ENCODE results near the gene STX1B. TPM values are rescaled to one million over a fixed set of nuclear protein-coding genes. Genes with fewer than 3 reads are reported as not detected.

Gene STX1B
- total RNA-seq, 1 experiment from 2014 or later = 1.3 TPM

GRCh38 chr16:31009894-31010584 is 399 bp downstream of the STX1B start:
- BruUV-seq (replicated peaks) = no TSS peak
- no peak for DNase-seq
- no peak for TF ChIP-seq CTCF (IDR thresholded peaks at IDR 0.05; ENCODE audit: unreplicated experiment)
- Mint-ChIP-seq H3K27me3 (ENCODE audit: unreplicated experiment) (peaks cover 91% of the 10 kb centered on the region), H3K4me1 (ENCODE audit: low read depth, unreplicated experiment) (peaks cover 13% of the 10 kb centered on the region), H3K4me3 (ENCODE audit: low read depth, unreplicated experiment) (no peak overlapping the region), H3K27ac (ENCODE audit: unreplicated experiment) (no peak overlapping the region), H3K36me3 (ENCODE audit: insufficient read depth, unreplicated experiment) (peaks cover 4% of the 10 kb centered on the region), H3K9me3 (ENCODE audit: low read depth, unreplicated experiment) (no peaks in the 10 kb centered on the region)
- intact Hi-C loops (cut with micrococcal nuclease; ENCODE audit: unreplicated experiment) = no loop called here
- CTCF ChIA-PET = interaction anchor here (0.6 kb wide), 1 partner anchor 44 kb away, joined by 4 read pairs; no protein-coding TSS in a partner anchor

GRCh38 chr16:31009120-31009519 is 1.3 kb downstream of the STX1B start:
- intact Hi-C loops (cut with micrococcal nuclease; ENCODE audit: unreplicated experiment) = no loop called here
- BruUV-seq (replicated peaks) = no TSS peak
- Mint-ChIP-seq H3K36me3 (ENCODE audit: insufficient read depth, unreplicated experiment) (peaks cover 4% of the 10 kb centered on the region), H3K4me3 (ENCODE audit: low read depth, unreplicated experiment) (no peak overlapping the region), H3K4me1 (ENCODE audit: low read depth, unreplicated experiment) (peaks cover 13% of the 10 kb centered on the region), H3K27ac (ENCODE audit: unreplicated experiment) (no peak overlapping the region), H3K27me3 (ENCODE audit: unreplicated experiment) (peaks cover 96% of the 10 kb centered on the region), H3K9me3 (ENCODE audit: low read depth, unreplicated experiment) (no peaks in the 10 kb centered on the region)
- no peak for DNase-seq
- no peak for TF ChIP-seq CTCF (IDR thresholded peaks at IDR 0.05; ENCODE audit: unreplicated experiment)
- CTCF ChIA-PET = interaction anchor here (0.6 to 1.1 kb wide), 2 partner anchors 44 to 427 kb away, joined by 3 to 4 read pairs; no protein-coding TSS in a partner anchor

- TF ChIP-seq CTCF (IDR thresholded peaks at IDR 0.05; ENCODE audit: unreplicated experiment) = no peak
- Mint-ChIP-seq H3K4me3 (ENCODE audit: low read depth, unreplicated experiment) (no peak overlapping the region), H3K27ac (ENCODE audit: unreplicated experiment) (no peak overlapping the region), H3K27me3 (ENCODE audit: unreplicated experiment) (peaks cover 96% of the 10 kb centered on the region), H3K36me3 (ENCODE audit: insufficient read depth, unreplicated experiment) (peaks cover 4% of the 10 kb centered on the region), H3K4me1 (ENCODE audit: low read depth, unreplicated experiment) (peaks cover 13% of the 10 kb centered on the region), H3K9me3 (ENCODE audit: low read depth, unreplicated experiment) (no peaks in the 10 kb centered on the region)
- no TSS peak for BruUV-seq (replicated peaks)
- intact Hi-C loops (cut with micrococcal nuclease; ENCODE audit: unreplicated experiment) = no loop called here
- no peak for DNase-seq
- CTCF ChIA-PET = interaction anchor here (1.1 kb wide), 1 partner anchor 428 kb away, joined by 3 read pairs; no protein-coding TSS in a partner anchor
Measured at GRCh38 chr16:31008551-31008950, 1.9 kb downstream of the STX1B start.

- no peaks in the 10 kb centered on the region for H3K9me3 Mint-ChIP-seq (ENCODE audit: low read depth, unreplicated experiment)
- intact Hi-C loops (cut with micrococcal nuclease; ENCODE audit: unreplicated experiment) = no loop called here
- H3K27me3 Mint-ChIP-seq (ENCODE audit: unreplicated experiment) = peaks cover 96% of the 10 kb centered on the region
- no peak overlapping the region for H3K4me3 Mint-ChIP-seq (ENCODE audit: low read depth, unreplicated experiment)
- DNase-seq = no peak
- TF ChIP-seq CTCF (IDR thresholded peaks at IDR 0.05; ENCODE audit: unreplicated experiment) = no peak
- H3K36me3 Mint-ChIP-seq (ENCODE audit: insufficient read depth, unreplicated experiment) = peaks cover 4% of the 10 kb centered on the region
- no peak overlapping the region for H3K27ac Mint-ChIP-seq (ENCODE audit: unreplicated experiment)
- no TSS peak for BruUV-seq (replicated peaks)
- CTCF ChIA-PET = interaction anchor here (1.1 to 1.3 kb wide), 2 partner anchors 23 to 428 kb away, joined by 3 read pairs; partner anchors contain the start of gene HSD3B7
- peaks cover 13% of the 10 kb centered on the region for H3K4me1 Mint-ChIP-seq (ENCODE audit: low read depth, unreplicated experiment)
Measured at GRCh38 chr16:31008149-31008548, 2.3 kb downstream of the STX1B start.
